Psoas muscle (tissue), 8 donors: ENCODE data around the gene MARK2. TPM values are rescaled to one million over a fixed set of nuclear protein-coding genes. Genes with fewer than 3 reads are reported as not detected.
A peak's percentile ranks its signal among the peaks of the same experiment; 100 is the strongest.

ENCODE experiments used
- ATAC-seq, 4 donors: fragments of 200-7000 bp; cut with Tn5 transposase; one replicate each; pipeline ENCODE4 v1.9.1; 2020; ENCODE audit warnings: moderate library complexity in 3 of 4, mild to moderate bottlenecking in 2 of 4
- DNase-seq, 2 donors: peaks; one replicate each; pipeline ENCODE4 v3.0.0-alpha.2; 2020
- H3K27ac ChIP-seq: fragments of 200-600 bp; one replicate; pipeline ENCODE4 v1.8.0; 2022
- H3K27me3 ChIP-seq, 3 donors: fragments of 200-600 bp in 1 of 3; one replicate each; pipeline versions ENCODE4 v1.6.1 to v1.8.0; 2013 to 2022; ENCODE audit warnings: low read length in 2 of 3, mild to moderate bottlenecking in 2 of 3, moderate library complexity in 1 of 3; ENCODE audit not compliant: insufficient read depth in 3 of 3
- H3K36me3 ChIP-seq, 2 donors: fragments of 200-600 bp in 1 of 2; one replicate each; pipeline versions ENCODE4 v1.6.1 to v1.8.0; 2013 to 2022; ENCODE audit warnings: low read depth in 1 of 2, mild to moderate bottlenecking in 1 of 2, moderate library complexity in 1 of 2; ENCODE audit not compliant: insufficient read depth in 1 of 2
- H3K4me1 ChIP-seq: fragments of 200-600 bp; one replicate; pipeline ENCODE4 v1.8.0; 2022
- H3K4me3 ChIP-seq: fragments of 200-600 bp; one replicate; pipeline ENCODE4 v1.8.0; 2022; ENCODE audit warnings: mild to moderate bottlenecking
- H3K9me3 ChIP-seq: fragments of 200-600 bp; one replicate; pipeline ENCODE4 v1.8.0; 2022
- CTCF ChIP-seq: fragments of 200-600 bp; IDR thresholded peaks from one replicate; pipeline ENCODE4 v1.8.0; 2022; ENCODE audit warnings: antibody characterized with exemption
- WGBS, 3 donors: extraction: QIAGEN DNeasy Blood & Tissue Kit; methylation state at CpG; one replicate each; pipeline versions ENCODE4 v1.1.6 to v1.1.7; 2013; 5-methylcytosine and 5-hydroxymethylcytosine counted together
- intact Hi-C, 2 donors: fragments of 100-400 bp; cut with DNase I; formaldehyde crosslinking; loops; one replicate each; pipeline versions ENCODE4 v1.11.0 to v1.14.2; 2022
- polyA plus RNA-seq, 3 donors: library from polyadenylated mRNA; stranded (reverse); fragments of 200-250 nt; gene quantifications; one replicate each; pipeline ENCODE4 v1.2.3, GENCODE V29; 2013
- total RNA-seq, 4 donors: library from RNA; stranded (reverse); fragmentation: NEBNext Ultra II Directional in 2 of 4; extraction: Animal tissue kit (Norgen Biotek cat#: 25700) in 2 of 4; gene quantifications; one replicate each; pipeline versions ENCODE4 v1.2.1 to v1.2.4, GENCODE V29; 2021 to 2023
- donor health status: healthy with polysubstance abuse.
- donor health status: DM: no; HTN: no; CAD: no; lungs with moderate emphysema.
- donor health status: Bipolar disorder and iron deficiency.
- donor health status: healthy.
- donor health status: DM: yes; HTN: yes; CAD: no.
- donor health status: DM: no; HTN: no; CAD: no.
- donor health status: DM: no; HTN: no; CAD: no.
- donor health status: DM: yes; HTN: yes; CAD: no.

The MARK2 gene
- total and polyA plus RNA-seq, 7 donors = 11.7 to 24.9 (median 22.2) TPM

- ATAC-seq (no peak), DNase-seq (no peak)
- Histone ChIP-seq H3K27ac (peak overlapping the region; percentile 82), H3K4me1 (peaks cover 14% of the 10 kb centered on the region), H3K27me3 (no peaks in the 10 kb centered on the region), H3K9me3 (no peaks in the 10 kb centered on the region), H3K4me3 (peak overlapping the region; percentile 79), H3K36me3 (no peaks in the 10 kb centered on the region)
- no peak for TF ChIP-seq CTCF
- intact Hi-C loops = loop anchor here in 1 of 2 donors (2.0 kb wide), 1 partner anchor 21 kb away; no protein-coding TSS in a partner anchor
- WGBS, 3 donors = 8 to 11% (median 10%) methylated on average over 26 of the region's 26 CpGs
Measured at GRCh38 chr11:63939397-63939891, 100.5 kb downstream of the MARK2 start.

GRCh38 chr11:63940786-63941185, 101.9 kb downstream of the MARK2 start:
- H3K36me3 ChIP-seq = no peaks in the 10 kb centered on the region
- intact Hi-C loops = no loop called here
- H3K27me3 ChIP-seq = no peaks in the 10 kb centered on the region
- WGBS, 3 donors = 51 to 87% (median 68%) methylated on average over 6 of the region's 6 CpGs
- H3K4me1 ChIP-seq = peaks cover 27% of the 10 kb centered on the region
- peak overlapping the region; percentile 82 for H3K27ac ChIP-seq
- no peak for DNase-seq
- TF ChIP-seq CTCF = no peak
- no peak overlapping the region for H3K4me3 ChIP-seq
- no peaks in the 10 kb centered on the region for H3K9me3 ChIP-seq
- ATAC-seq = no peak

- Histone ChIP-seq H3K27me3 (no peaks in the 10 kb centered on the region), H3K4me3 (no peak overlapping the region), H3K4me1 (peaks cover 27% of the 10 kb centered on the region), H3K9me3 (no peaks in the 10 kb centered on the region), H3K27ac (no peak overlapping the region), H3K36me3 (peaks cover 0 to 8% of the 10 kb centered on the region in 2 donors)
- intact Hi-C loops = no loop called here
- DNase-seq (no peak), ATAC-seq (no peak)
- no peak for TF ChIP-seq CTCF
- WGBS, 3 donors = 78 to 85% (median 84%) methylated on average over 4 of the region's 4 CpGs
Measured at GRCh38 chr11:63941901-63942300, 103.0 kb downstream of the MARK2 start.

- no peaks in the 10 kb centered on the region for H3K27me3 ChIP-seq
- ATAC-seq = no peak
- DNase-seq = no peak
- H3K9me3 ChIP-seq = no peaks in the 10 kb centered on the region
- H3K36me3 ChIP-seq = peaks cover 0 to 17% of the 10 kb centered on the region in 2 donors
- no peak overlapping the region for H3K4me3 ChIP-seq
- no peak for TF ChIP-seq CTCF
- WGBS, 3 donors = 90 to 93% (median 92%) methylated on average over 3 of the region's 3 CpGs
- intact Hi-C loops = no loop called here
- H3K4me1 ChIP-seq = peaks cover 27% of the 10 kb centered on the region
- H3K27ac ChIP-seq = no peak overlapping the region
Measured at GRCh38 chr11:63942803-63943202, 103.9 kb downstream of the MARK2 start.

- no peaks in the 10 kb centered on the region for H3K27me3 ChIP-seq
- peak overlapping the region; percentile 85 for H3K27ac ChIP-seq
- peak; percentile 63 to 91 for DNase-seq
- ATAC-seq = peak; percentile 89 to 94 (median 92)
- intact Hi-C loops = loop anchor here (2.0 to 5.0 kb wide), 3 partner anchors 26 to 178 kb away; partner anchors contain the start of genes MARK2 (in 1 of the 2) and ZFTA (in 1 of the 2)
- H3K4me3 ChIP-seq = peak overlapping the region; percentile 37
- 14 to 25% (median 18%) methylated on average over 8 of the region's 8 CpGs for WGBS, 3 donors
- peaks cover 0 to 32% of the 10 kb centered on the region in 2 donors for H3K36me3 ChIP-seq
- H3K9me3 ChIP-seq = no peaks in the 10 kb centered on the region
- peaks cover 27% of the 10 kb centered on the region for H3K4me1 ChIP-seq
- no peak for TF ChIP-seq CTCF
Measured at GRCh38 chr11:63944987-63945386, 106.1 kb downstream of the MARK2 start.
